Subcutaneous abdominal adipose tissue (tissue), 5 donors: ENCODE measurements around the gene FOXO6.

Experiments
- H3K27ac ChIP-seq: one replicate; pipeline ENCODE4 v1.7.0; 2013; ENCODE audit warnings: low read depth, mild to moderate bottlenecking, inconsistent platforms, low read length, moderate library complexity
- H3K27me3 ChIP-seq, 5 donors: one replicate each; pipeline ENCODE4 v1.7.0; 2013; ENCODE audit warnings: low read length in 5 of 5, inconsistent platforms in 1 of 5; ENCODE audit not compliant: control insufficient read depth in 5 of 5, insufficient read depth in 4 of 5
- H3K36me3 ChIP-seq, 5 donors: one replicate each; pipeline ENCODE4 v1.7.0; 2013; ENCODE audit warnings: low read length in 5 of 5; ENCODE audit not compliant: control insufficient read depth in 5 of 5, insufficient read depth in 5 of 5
- H3K4me1 ChIP-seq, 5 donors: one replicate each; pipeline ENCODE4 v1.7.0; 2013; ENCODE audit warnings: low read length in 5 of 5, mild to moderate bottlenecking in 3 of 5, moderate library complexity in 1 of 5; ENCODE audit not compliant: control insufficient read depth in 5 of 5, insufficient read depth in 5 of 5
- H3K4me3 ChIP-seq, 5 donors: one replicate each; pipeline ENCODE4 v1.7.0; 2013; ENCODE audit warnings: low read length in 5 of 5, low read depth in 1 of 5
- H3K9ac ChIP-seq, 5 donors: one replicate each; pipeline ENCODE4 v1.7.0; 2013; ENCODE audit warnings: low read length in 5 of 5, mild to moderate bottlenecking in 4 of 5, moderate library complexity in 3 of 5
- H3K9me3 ChIP-seq, 5 donors: one replicate each; pipeline ENCODE4 v1.7.0; 2013; ENCODE audit warnings: low read length in 5 of 5; ENCODE audit not compliant: control insufficient read depth in 5 of 5
- donor health status: healthy.
- donor health status: healthy.
- donor health status: healthy.
- donor health status: healthy.
- donor health status: healthy.

The FOXO6 gene

DNA sequence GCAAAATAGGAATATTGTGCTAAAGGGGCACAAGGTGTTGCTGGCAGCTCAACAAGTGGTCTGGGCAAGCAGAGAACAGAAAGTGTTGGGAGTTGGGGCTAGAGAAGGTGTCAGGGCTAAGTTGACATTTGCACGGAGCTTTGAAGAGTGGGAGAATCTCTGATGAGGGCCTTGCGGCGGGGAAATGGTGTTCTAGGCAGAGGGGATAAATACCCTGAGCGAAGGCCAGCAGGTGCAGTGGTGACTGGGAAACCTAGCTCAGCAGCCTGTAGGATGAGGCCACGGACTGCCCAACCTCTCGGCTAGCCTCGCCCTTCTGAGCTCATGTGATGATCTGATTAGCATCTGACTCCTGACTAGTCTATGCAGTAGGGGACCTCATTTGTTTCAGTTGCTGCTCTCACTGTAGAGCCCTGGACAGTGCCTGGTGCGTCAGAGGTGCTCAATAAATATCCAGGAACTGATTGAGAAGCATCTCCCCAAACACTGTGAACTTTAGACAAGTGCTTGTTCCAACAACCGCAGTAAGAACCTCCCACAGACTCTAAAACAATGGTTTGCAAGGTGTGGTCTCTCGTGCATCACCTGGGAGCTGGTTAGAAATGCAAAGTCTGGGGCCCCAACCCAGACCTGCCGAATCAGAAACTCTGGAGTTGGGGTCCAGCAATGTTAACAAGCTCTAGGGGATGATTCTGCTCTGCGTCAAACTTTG lies 1.0 kb upstream of the FOXO6 start:
- Histone ChIP-seq H3K27me3 (peaks cover 0 to 21% (median 12%) of the 10 kb centered on the region in 5 donors), H3K9me3 (no peaks in the 10 kb centered on the region), H3K4me3 (peak overlapping the region in 4 of 5 donors; percentile 56 to 65 (median 56)), H3K36me3 (no peaks in the 10 kb centered on the region), H3K9ac (no peak overlapping the region), H3K27ac (no peak overlapping the region), H3K4me1 (peaks cover 0 to 32% (median 22%) of the 10 kb centered on the region in 5 donors)

DNA sequence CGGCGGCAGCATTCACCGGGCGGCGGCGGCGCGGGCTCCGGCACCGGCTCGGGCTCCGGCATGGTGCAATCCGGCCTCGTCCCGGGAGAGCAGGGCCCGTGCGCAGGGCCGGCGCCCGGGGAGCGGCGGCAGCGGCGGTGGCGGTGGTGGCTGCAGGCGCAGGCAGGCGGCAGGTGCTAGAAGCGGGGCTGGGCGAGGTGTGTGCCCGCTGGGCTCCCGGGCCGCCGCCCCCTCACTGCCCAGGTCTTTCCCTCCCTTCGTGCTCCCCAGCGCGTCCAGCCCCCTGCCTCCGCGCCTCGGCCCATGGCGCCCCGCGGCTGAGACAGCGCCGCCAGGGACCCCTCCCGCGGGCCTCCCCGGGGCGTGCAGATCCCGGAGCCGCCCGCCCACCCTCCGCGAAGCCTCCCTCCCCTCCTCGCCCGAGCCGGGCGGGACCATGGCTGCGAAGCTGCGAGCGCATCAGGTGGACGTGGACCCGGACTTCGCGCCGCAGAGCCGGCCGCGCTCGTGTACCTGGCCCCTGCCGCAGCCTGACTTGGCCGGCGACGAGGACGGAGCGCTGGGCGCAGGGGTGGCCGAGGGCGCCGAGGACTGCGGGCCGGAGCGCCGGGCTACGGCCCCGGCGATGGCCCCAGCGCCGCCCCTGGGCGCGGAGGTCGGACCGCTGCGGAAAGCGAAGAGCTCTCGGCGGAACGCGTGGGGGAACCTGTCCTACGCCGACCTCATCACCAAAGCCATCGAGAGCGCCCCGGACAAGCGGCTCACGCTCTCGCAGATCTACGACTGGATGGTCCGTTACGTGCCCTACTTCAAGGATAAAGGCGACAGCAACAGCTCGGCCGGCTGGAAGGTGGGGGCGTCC lies 492 bp downstream of the FOXO6 start:
- peaks cover 0 to 44% (median 34%) of the 10 kb centered on the region in 5 donors for H3K4me1 ChIP-seq
- H3K4me3 ChIP-seq: peak overlapping the region in 4 of 5 donors; percentile 48 to 65 (median 60)
- peaks cover 0 to 23% (median 13%) of the 10 kb centered on the region in 5 donors for H3K27me3 ChIP-seq
- no peaks in the 10 kb centered on the region for H3K9me3 ChIP-seq
- no peaks in the 10 kb centered on the region for H3K36me3 ChIP-seq
- H3K27ac ChIP-seq: no peak overlapping the region
- H3K9ac ChIP-seq: peak overlapping the region in 1 of 5 donors; percentile 31

DNA sequence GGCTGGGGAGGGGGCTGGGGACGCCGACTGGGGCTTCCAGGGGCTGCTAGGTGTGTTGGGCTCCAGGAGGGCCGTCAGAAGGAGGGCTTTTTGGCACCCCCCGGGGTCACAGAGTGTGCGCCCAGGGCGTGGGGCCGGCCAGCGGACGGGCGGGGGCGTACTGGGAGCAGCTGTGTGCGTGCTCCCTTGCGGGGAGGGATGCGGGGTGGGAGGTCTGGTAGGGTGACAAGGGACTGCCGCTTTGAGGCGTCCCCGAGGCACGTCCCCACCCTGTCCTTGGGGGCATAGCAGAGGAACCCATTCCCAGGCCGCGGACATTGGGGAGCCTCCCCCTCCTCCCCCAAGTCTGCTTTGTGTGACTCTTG lies 1.1 kb downstream of the FOXO6 start:
- Histone ChIP-seq H3K9ac (no peak overlapping the region), H3K27ac (no peak overlapping the region), H3K4me3 (peak overlapping the region in 3 of 5 donors; percentile 48 to 65 (median 55)), H3K4me1 (peaks cover 0 to 48% (median 36%) of the 10 kb centered on the region in 5 donors), H3K9me3 (no peaks in the 10 kb centered on the region), H3K36me3 (no peaks in the 10 kb centered on the region), H3K27me3 (peaks cover 0 to 29% (median 19%) of the 10 kb centered on the region in 5 donors)

DNA sequence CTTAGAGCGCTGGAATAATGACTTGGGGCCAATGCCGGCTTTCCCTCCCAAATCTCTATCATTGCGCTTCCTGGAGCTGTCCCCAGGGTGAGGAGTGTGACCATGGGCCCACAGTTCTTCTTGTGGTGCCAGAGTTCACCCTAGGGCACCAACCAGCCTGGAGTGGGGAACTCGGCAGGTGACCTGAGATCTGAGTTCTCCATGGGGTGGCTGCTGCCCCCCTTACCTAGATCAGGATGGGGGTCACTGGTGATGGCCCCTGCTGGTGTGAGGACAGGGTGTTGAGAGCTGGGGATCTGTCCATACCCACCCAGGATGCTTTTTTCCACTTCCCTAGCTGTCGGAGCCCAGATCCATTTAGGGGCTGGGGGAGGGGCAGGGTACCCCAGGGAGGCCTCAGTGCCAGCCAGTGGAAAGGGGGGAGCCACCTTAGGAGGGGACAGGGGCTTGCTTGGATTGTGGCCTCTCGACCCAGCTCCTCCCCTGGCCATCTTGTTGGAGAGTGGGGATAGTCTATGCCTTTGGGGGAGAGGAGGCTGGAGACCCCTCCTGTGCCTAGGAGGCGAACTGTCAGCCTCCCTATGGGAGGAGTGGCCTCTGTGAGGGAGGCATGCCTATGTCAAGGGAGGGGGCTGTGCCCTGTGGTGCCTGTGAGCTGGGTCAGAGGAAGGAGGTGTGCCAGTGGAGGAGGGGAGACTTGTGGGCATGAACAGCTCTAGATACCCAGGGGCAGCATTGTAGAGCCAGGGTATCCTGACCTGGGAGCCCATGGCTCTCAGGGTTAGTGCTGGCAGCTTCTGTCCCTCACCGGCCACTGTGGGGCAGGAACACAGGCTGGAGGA lies 1.7 kb downstream of the FOXO6 start:
- no peak overlapping the region for H3K9ac ChIP-seq

DNA sequence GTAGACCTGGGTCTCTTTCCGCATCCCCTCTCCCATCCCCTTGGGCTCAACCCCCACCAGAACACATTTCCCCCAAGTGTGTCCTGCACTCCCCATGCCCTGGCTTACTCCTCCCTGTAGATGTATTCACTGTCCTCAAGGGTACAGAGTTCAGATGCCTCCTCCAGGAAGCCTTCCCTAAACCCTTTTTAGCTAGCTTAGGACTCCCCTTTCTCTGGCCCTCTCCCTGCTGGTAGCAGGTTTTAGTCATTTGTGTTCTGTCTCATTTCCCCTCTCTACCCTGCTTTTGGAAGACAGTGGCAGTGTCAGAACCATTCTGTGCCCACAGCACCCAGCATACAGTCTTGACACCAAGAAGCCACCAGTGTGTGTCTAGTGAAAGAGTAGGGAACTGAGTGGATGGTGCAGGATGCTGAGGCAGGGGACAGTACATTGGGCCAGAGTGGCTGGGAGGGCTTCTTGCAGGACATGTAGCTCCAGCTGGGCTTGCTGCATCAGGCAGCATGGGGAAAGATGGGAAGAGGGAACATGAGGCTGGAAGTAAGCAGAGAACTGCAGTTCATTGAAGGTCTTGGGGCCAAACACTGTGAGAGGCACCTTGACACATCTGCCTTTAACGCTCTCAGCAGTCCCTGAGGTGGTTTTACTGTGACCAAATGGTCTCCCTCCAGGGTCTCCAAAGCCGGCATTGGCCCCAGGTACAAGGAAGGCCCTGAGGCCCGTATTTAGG lies 2.5 kb downstream of the FOXO6 start:
- peaks cover 9 to 36% (median 29%) of the 10 kb centered on the region in 5 donors for H3K27me3 ChIP-seq
- no peak overlapping the region for H3K27ac ChIP-seq
- H3K9me3 ChIP-seq: no peaks in the 10 kb centered on the region
- H3K36me3 ChIP-seq: no peaks in the 10 kb centered on the region
- H3K9ac ChIP-seq: peak overlapping the region in 1 of 5 donors; percentile 2
- H3K4me3 ChIP-seq: no peak overlapping the region
- H3K4me1 ChIP-seq: peaks cover 0 to 36% (median 28%) of the 10 kb centered on the region in 5 donors

More for the DNA sequence above, 1.7 kb downstream of the FOXO6 start:
- Histone ChIP-seq H3K27ac (no peak overlapping the region), H3K9me3 (no peaks in the 10 kb centered on the region), H3K27me3 (peaks cover 4 to 31% (median 25%) of the 10 kb centered on the region in 5 donors), H3K4me3 (no peak overlapping the region), H3K4me1 (peaks cover 0 to 43% (median 30%) of the 10 kb centered on the region in 5 donors), H3K36me3 (no peaks in the 10 kb centered on the region)

GRCh38 chr1:41364442-41365319 lies 3.4 kb downstream of the FOXO6 start:
- H3K36me3 ChIP-seq: no peaks in the 10 kb centered on the region
- peaks cover 17 to 44% (median 29%) of the 10 kb centered on the region in 5 donors for H3K27me3 ChIP-seq
- peaks cover 0 to 36% (median 28%) of the 10 kb centered on the region in 5 donors for H3K4me1 ChIP-seq
- H3K9ac ChIP-seq: no peak overlapping the region
- no peak overlapping the region for H3K27ac ChIP-seq
- no peaks in the 10 kb centered on the region for H3K9me3 ChIP-seq
- no peak overlapping the region for H3K4me3 ChIP-seq

DNA sequence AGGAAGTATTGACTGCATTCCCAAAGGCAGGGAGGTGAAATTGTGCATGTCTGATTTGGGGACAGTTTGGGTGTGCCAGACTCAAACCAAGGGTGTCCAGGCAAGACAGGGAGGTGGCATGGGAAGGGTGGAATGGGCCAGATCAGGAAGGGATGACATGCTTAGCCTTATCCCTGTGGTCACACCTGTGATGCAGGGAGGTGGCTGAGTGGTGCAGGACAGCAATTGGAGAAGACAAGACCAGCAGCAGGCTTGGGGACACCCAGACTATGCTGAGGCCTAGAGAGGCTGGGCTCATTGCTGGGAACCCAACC lies 4.0 kb downstream of the FOXO6 start:
- Histone ChIP-seq H3K27me3 (peaks cover 17 to 44% (median 29%) of the 10 kb centered on the region in 5 donors), H3K27ac (no peak overlapping the region), H3K4me3 (no peak overlapping the region), H3K36me3 (no peaks in the 10 kb centered on the region), H3K9ac (no peak overlapping the region), H3K4me1 (peaks cover 0 to 36% (median 28%) of the 10 kb centered on the region in 5 donors), H3K9me3 (no peaks in the 10 kb centered on the region)

GRCh38 chr1:41365772-41366454 lies 4.7 kb downstream of the FOXO6 start:
- H3K9me3 ChIP-seq: no peaks in the 10 kb centered on the region
- no peak overlapping the region for H3K27ac ChIP-seq
- no peaks in the 10 kb centered on the region for H3K36me3 ChIP-seq

More at GRCh38 chr1:41365772-41366454, 4.7 kb downstream of the FOXO6 start:
- H3K4me1 ChIP-seq: peaks cover 0 to 30% (median 23%) of the 10 kb centered on the region in 5 donors
- peak overlapping the region in 1 of 5 donors; percentile 41 for H3K9ac ChIP-seq
- H3K27me3 ChIP-seq: peaks cover 17 to 44% (median 30%) of the 10 kb centered on the region in 5 donors
- H3K4me3 ChIP-seq: no peak overlapping the region
